GM19240 (cell line): ENCODE results near the gene ILDR2.

ENCODE experiments used
- DNase-seq: peaks from one replicate; pipeline ENCODE4 v3.0.0; 2011; ENCODE audit warnings: low spot score; ENCODE audit not compliant: insufficient read length

Gene ILDR2

DNA sequence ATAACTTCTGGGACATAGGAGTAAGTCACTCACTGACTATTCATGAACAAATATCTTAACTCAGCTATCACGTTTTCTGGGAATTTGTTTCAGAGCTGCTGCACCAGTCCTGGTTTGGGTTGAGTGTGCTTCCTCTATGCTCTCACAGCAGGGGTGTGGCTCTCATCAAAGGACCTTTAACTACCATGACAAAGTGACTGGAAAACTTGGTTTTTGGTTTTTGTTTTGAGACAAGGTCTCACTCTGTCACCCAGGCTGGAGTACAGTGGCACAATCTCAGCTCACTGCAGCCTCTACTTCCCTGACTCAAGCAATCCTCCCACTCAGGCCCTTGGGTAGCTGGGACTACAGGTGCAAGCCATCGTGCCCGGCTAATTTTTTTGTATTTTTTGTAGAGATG lies 4.1 kb downstream of the ILDR2 start:
- DNase-seq = no peak

DNA sequence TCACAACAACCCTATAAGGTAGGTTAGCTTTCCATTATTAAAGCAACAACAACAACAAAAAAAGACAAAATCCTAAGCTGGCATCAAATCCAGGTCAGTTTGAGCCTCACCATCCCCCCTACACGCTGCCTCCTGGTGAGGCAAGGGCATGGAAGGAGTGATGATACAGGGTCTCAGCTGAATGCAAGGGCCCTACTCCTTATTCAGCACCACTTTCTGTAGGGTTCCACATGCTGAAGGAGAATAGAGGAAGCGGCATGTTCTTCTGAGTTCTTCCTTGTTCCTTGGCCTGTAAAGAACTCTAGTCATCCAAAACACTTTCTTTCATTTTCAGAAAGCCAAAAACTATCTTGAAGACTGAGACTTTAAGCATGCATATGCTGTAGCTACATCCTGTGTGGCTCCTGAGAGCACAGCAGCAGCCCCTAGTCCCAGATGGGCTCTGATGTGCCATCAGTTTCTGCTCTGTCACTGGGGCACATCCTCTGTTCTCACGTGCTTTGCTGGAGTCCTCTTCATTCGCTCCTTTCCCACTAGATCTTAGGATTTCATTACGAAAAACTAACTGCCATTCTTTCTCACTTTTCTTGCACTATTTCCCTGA lies 6.2 kb downstream of the ILDR2 start:
- DNase-seq = no peak

- no peak for DNase-seq
Measured at GRCh38 chr1:166960858-166961474, 14.4 kb downstream of the ILDR2 start.

DNA sequence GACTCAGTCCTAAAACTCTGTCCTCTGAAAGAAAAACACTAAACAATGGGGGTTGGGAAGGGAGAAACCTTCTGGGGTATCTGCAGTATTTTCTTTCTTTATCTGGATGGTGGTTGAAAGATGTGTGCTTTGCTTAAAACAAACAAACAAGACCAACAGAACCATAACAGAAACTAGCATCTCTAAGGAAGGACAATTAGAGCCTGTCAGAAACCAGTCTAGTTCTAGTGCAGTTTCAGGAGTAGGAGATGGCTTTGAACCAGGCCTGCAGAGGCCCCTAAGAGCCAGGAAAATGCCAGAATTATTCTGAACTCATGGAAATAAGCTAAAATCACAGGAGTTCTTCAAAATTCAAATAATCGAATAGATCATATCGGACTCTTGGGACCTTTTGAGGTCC lies 18.5 kb downstream of the ILDR2 start:
- no peak for DNase-seq

- no peak for DNase-seq
Measured at GRCh38 chr1:166956057-166956850, 19.1 kb downstream of the ILDR2 start.

DNA sequence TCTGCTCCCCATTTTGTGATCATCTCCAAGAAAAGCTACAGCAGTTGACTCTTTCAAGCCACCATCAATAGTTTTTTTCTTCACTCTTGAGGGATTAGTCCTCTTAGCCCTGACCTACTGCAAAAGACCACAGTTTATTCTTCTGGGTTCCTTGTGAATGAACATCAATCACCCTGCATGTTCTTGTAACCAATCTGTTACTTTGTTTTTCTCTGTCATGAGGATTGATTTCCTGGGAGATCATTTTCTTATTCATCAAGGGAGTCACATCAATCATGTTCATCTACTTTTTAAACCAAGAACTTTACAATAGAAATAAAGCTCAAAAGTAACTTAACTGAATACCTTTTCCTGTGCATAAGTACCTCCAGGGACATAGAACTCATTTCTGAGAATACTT lies 21.8 kb downstream of the ILDR2 start:
- DNase-seq = no peak

DNA sequence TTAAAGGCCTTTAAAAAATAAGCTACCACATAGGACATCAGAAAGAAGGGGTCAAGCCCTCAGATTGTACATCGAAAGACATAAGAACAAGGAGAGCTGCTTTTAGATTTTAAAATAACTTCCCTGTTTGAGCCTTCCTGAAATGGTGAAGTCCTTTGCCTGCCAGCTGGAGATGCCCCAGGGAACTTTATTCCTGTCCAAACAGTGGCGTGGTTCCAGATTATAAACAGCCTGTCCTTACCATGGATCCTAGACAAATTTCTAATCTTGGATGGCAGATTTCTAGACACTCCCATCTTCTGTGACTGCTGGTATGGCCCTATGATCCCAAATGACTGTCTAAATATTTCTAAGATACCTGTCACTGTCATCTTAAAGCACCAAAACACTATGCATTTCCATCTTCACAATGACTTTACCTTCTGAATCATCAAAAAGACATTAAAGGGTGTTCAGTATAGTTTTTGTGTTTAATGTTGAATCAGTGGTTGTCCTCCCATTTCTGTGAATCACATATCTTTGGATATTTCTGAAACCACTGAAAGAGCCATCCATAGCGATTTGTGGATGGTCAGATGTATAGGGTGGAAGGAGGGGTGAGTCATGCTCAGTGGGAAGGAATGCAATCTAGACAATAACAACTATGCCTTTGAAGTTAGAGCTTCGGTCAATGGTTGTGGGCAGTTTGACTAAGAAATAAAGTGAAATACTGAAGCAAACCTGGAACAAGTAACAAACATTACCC lies 23.2 kb downstream of the ILDR2 start:
- no peak for DNase-seq

- DNase-seq = no peak
Measured at GRCh38 chr1:166951050-166951449, 24.3 kb downstream of the ILDR2 start.

GRCh38 chr1:166950156-166950555 lies 25.2 kb downstream of the ILDR2 start:
- no peak for DNase-seq

DNA sequence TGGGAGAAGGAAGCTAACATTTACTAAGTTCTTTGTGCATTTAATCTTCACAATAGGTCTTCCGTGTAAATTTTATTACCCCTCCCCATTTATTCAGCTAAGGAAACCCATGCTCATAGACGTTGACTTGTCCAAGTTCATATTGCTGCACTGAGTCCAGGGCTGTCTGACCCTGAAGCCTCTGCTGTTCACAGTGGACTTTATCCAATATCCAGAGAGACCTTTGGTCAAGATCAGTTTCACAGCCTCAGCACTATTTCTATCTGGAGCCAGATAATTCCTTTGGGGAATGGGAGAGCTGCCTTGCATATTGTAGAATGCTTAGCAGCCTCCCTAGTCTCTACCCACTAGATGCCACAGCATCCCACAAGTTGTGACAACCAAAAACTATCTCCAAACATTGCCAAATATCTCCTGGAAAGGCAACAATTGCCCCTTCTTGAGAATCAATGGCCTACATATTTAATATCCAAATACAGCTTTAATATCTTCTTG lies 26.4 kb downstream of the ILDR2 start:
- no peak for DNase-seq

GRCh38 chr1:166947398-166948043 lies 27.8 kb downstream of the ILDR2 start:
- DNase-seq = no peak

- DNase-seq = no peak
Measured at GRCh38 chr1:166944186-166944967, 31.0 kb downstream of the ILDR2 start.

DNA sequence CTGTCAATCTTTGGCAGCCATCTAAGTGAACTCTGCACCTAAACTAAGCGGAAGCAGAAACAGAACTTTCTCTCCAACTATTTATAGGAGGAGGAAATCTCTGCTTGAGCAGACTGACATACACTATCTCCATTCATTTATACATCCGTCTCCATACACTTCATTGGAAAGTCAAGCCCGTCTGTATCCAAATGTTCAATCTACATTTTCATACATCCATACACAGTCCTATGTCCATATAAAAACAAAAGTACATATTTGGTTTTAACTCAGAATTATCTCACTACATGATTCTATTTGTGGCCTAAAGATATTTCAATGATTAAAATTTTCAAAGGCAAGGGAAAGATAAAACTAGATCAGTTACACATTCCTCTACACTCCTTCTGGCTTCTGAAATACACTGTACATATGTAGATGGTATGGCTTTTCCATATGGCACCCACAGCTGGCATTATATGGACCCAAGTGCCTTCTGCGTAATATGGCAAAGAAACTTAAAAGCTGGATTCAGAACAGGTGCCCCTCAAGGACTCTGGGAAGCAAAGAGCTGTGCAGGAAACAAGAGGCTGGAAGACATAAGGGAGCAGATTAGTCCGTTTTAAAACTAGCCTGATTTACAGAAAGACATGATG lies 35.5 kb downstream of the ILDR2 start:
- DNase-seq = no peak

- DNase-seq = no peak
Measured at GRCh38 chr1:166937962-166938361, 37.4 kb downstream of the ILDR2 start.

DNA sequence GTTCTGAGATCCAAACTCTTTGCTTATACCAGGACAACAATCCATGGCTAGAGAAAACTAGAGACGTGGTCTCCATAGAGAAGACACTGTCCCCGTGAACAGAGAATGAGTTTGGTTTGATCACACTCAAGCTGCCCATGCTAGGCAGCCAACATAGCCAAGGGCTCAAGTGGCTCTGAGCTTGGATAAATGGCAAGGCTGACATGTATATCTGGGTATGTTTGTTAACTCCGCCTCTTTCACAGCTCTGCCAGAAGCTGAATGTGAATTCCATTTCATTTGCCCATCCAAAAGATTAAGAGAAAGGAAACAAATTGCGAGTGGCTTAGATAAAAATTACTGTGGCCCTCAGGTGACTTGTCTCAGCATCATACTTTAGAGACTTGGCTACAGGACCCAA lies 38.0 kb downstream of the ILDR2 start:
- no peak for DNase-seq

- no peak for DNase-seq
Measured at GRCh38 chr1:166933633-166934032, 41.7 kb downstream of the ILDR2 start.

DNA sequence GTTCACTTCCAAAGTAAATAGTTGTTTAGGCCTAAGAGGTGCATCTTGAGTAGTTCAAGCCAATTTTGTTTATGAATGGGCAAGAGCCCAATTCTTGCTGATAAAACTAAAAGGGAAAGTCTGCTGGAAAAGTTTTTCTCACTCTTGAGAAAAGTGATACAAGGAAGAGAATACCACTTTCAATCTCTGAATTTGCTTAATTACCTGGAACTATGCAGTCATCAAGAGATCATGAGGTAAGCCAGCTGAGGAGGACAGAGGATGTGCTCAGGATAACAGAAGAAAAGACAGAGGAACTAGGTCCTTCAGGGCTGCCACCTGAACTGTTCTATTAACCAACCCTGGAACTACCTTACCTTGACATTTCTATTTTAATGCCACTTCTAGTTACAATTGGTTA lies 42.2 kb downstream of the ILDR2 start:
- no peak for DNase-seq

DNA sequence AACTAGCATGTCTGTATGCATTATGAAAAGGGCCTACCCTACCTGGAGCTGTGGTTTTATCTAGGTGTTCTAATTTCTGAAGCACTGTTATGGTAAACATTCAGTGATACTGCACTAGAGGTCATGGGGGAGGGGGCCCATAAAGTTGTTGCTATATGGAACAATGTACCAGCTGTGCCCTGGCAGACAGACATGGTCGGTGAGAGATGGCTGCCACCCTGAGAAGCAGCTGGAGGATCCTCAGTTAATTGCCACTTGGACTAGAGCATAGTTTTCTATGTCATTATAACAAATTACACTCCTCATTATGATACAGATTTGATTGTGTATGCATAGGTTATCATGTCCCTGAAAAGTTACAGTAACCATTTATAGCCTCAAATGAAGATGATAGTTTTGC lies 45.4 kb downstream of the ILDR2 start:
- no peak for DNase-seq

DNA sequence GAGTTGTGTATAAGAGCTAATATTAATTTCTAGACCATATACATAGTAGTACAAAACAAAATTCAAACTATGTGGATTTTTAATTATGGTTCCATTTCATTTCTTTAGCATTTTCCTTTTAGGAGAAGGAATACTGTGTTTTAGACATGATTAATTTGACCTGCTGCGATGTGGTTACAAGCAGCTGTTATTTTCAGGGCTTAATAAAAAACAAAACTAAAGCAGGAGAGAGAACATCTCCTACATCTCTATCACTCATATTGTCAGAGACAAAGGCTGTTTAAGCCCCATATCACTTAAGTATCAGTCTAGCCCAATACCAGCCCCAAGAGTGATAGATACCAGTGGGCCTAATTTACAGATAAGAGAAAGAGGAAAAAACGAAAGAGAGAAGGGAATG lies 47.6 kb downstream of the ILDR2 start:
- DNase-seq = no peak

DNA sequence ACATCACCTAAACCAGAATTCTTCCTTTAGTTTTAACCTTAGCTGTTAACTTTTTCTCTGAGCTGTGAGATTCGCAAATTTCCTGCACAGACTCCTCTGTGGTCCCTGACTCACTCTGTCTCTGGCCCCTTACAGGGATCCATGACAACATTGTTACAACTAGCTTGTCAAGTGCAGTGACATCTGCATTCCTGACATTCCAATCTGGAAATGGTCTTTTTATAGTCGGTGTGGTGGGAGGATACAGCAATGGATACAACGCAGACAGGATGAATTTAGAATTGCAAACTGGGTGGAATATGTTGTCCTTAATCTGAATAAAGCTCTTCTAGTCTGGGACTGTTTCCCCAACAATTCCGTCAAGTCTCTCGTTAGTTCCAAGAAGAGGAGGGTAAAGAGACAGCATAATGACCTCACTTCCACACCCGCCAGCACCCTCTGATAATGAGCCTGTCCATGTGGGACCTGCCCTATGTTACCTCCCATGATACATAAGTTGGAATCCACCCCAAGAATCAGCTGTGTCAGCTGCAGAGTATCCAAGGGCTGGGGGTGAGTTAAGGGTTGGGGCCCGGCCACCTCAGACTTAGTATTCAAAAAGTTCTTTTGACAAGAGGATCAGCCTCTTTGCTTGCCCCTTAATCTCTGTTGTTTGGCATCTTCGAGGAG lies 49.4 kb downstream of the ILDR2 start:
- no peak for DNase-seq
